HCT116 (cell line): Measurements from ENCODE around the gene EML1. TPM values are rescaled to one million over a fixed set of nuclear protein-coding genes. Genes with fewer than 3 reads are reported as not detected.

Experiments used
- ATAC-seq: fragments of 200-7000 bp; cut with Tn5 transposase; 2 replicates; pipeline ENCODE4 v1.9.1; 2020; ENCODE audit warnings: mild to moderate bottlenecking, moderate library complexity
- BruUV-seq: library from RNA; stranded (reverse); fragments of 400-500 nt; replicated peaks from 2 replicates; lab custom pipeline; 2021; lab: Mats Ljungman, UMichigan
- CTCF ChIA-PET: fragments of 300-600 bp; sonication (Branson Sonifier 250); formaldehyde crosslinking; loops from one replicate; lab custom pipeline; 2021; ENCODE audit warnings: antibody characterized with exemption; lab: Charles Lee
- POLR2A ChIA-PET: fragments of 300-600, 350-600 bp; sonication (Branson Sonifier 250); formaldehyde crosslinking; loops from one replicate; lab custom pipeline; 2021; ENCODE audit warnings: antibody characterized with exemption; lab: Charles Lee
- RAD21 ChIA-PET, 2 experiments: fragments of 300-600 bp; sonication (Branson Sonifier 250); formaldehyde crosslinking; loops; one replicate each; lab custom pipeline; 2023; ENCODE audit warnings: low total read pairs in 2 of 2; ENCODE audit not compliant: uncharacterized antibody in 2 of 2, unreplicated experiment in 2 of 2, low non-redundant PET in 1 of 2; lab: Charles Lee
- DNase-seq: peaks from one replicate; pipeline ENCODE4 v3.0.0-alpha.2; 2010; ENCODE audit warnings: low read depth, low spot score
- H2AFZ ChIP-seq: fragments of 200-600 bp; shearing (Covaris generic), sonication (generic); 2 replicates; pipeline ENCODE4 v1.6.1; 2017; ENCODE audit warnings: low read depth, mixed run types, mixed read lengths, antibody characterized with exemption, low read length; ENCODE audit not compliant: poor library complexity, severe bottlenecking
- H3K27ac ChIP-seq: 2 replicates; pipeline ENCODE4 v1.5.1; 2012; ENCODE audit warnings: low read depth, low read length
- H3K27me3 ChIP-seq: fragments of 200-600 bp; sonication (generic); 2 replicates; pipeline ENCODE4 v1.6.1; 2016; ENCODE audit warnings: mixed run types, low read length, mixed read lengths; ENCODE audit not compliant: insufficient read depth
- H3K36me3 ChIP-seq, 2 experiments: fragments of 200-500 bp in 1 of 2; fragments of 200-600 bp in 1 of 2; sonication (Bioruptor generic) in 1 of 2; sonication (generic) in 1 of 2; 2 replicates each; pipeline versions ENCODE4 v1.5.1 to v1.6.1; 2014 to 2016; ENCODE audit warnings: low read length in 2 of 2, inconsistent platforms in 1 of 2, mixed read lengths in 1 of 2, mixed run types in 1 of 2; ENCODE audit not compliant: insufficient read depth in 2 of 2, control insufficient read depth in 1 of 2
- H3K4me1 ChIP-seq, 2 experiments: fragments of 200-600 bp in 1 of 2; sonication (generic) in 1 of 2; 2 replicates each; pipeline versions ENCODE4 v1.5.1 to v1.6.1; 2012 to 2017; ENCODE audit warnings: low read length in 2 of 2, inconsistent platforms in 1 of 2, mild to moderate bottlenecking in 1 of 2, mixed read lengths in 1 of 2, mixed run types in 1 of 2, moderate library complexity in 1 of 2; ENCODE audit not compliant: insufficient read depth in 2 of 2, control insufficient read depth in 1 of 2
- H3K4me2 ChIP-seq: fragments of 200-600 bp; sonication (generic); 2 replicates; pipeline ENCODE4 v1.6.1; 2017; ENCODE audit warnings: mixed run types, low read length, mixed read lengths
- H3K4me3 ChIP-seq, 2 experiments: fragments of 200-600 bp in 1 of 2; sonication (generic) in 1 of 2; replicated peaks in 1 of 2; 2 replicates each; pipeline ENCODE4 v1.5.1; 2011 to 2016; ENCODE audit warnings: low read length in 2 of 2, control low read depth in 1 of 2, low read depth in 1 of 2, mild to moderate bottlenecking in 1 of 2, mixed read lengths in 1 of 2, mixed run types in 1 of 2
- H3K79me2 ChIP-seq: fragments of 200-600 bp; sonication (generic); 2 replicates; pipeline ENCODE4 v1.6.1; 2017; ENCODE audit warnings: mild to moderate bottlenecking, mixed run types, low read length, moderate library complexity, mixed read lengths; ENCODE audit not compliant: insufficient read depth
- H3K9ac ChIP-seq: fragments of 200-600 bp; sonication (generic); 2 replicates; pipeline ENCODE4 v1.6.1; 2016; ENCODE audit warnings: low read length, mixed read lengths
- H3K9me2 ChIP-seq: fragments of 200-600 bp; sonication (generic), shearing (Covaris generic); 2 replicates; pipeline ENCODE4 v1.6.1; 2017; ENCODE audit warnings: mixed run types, mild to moderate bottlenecking, moderate library complexity; ENCODE audit not compliant: insufficient read depth
- H3K9me3 ChIP-seq, 2 experiments: fragments of 200-500 bp in 1 of 2; fragments of 200-600 bp in 1 of 2; sonication (Bioruptor generic) in 1 of 2; sonication (generic) in 1 of 2; 2 replicates each; pipeline ENCODE4 v1.6.1; 2014 to 2017; ENCODE audit warnings: low read length in 2 of 2, mixed read lengths in 2 of 2, inconsistent platforms in 1 of 2, low read depth in 1 of 2, mild to moderate bottlenecking in 1 of 2, mixed run types in 1 of 2, moderate library complexity in 1 of 2; ENCODE audit not compliant: control insufficient read depth in 1 of 2, insufficient read depth in 1 of 2
- H4K20me1 ChIP-seq: fragments of 200-600 bp; sonication (generic), shearing (Covaris generic); 2 replicates; pipeline ENCODE4 v1.6.1; 2017; ENCODE audit warnings: mixed run types, mild to moderate bottlenecking, moderate library complexity; ENCODE audit not compliant: insufficient read depth
- CBX3 ChIP-seq: IDR thresholded peaks from 2 replicates; pipeline ENCODE4 v1.6.1; 2012; ENCODE audit warnings: low read depth
- CTCF ChIP-seq, 3 experiments: fragments of 200-600 bp in 1 of 3; sonication (generic) in 1 of 3; IDR thresholded peaks in 2 of 3; conservative IDR thresholded peaks in 1 of 3; 2 replicates each; pipeline ENCODE4 v1.5.1; 2012 to 2017; ENCODE audit warnings: low read depth in 2 of 3, low read length in 2 of 3, antibody characterized with exemption in 1 of 3, borderline replicate concordance in 1 of 3, control low read depth in 1 of 3, mild to moderate bottlenecking in 1 of 3, mixed read lengths in 1 of 3, mixed run types in 1 of 3, moderate library complexity in 1 of 3; ENCODE audit not compliant: insufficient read depth in 1 of 3
- EGR1 ChIP-seq: IDR thresholded peaks from 2 replicates; pipeline ENCODE4 v1.6.1; 2012; ENCODE audit warnings: low read depth
- ELF1 ChIP-seq: IDR thresholded peaks from 2 replicates; pipeline ENCODE4 v1.6.1; 2012; ENCODE audit warnings: low read depth, borderline replicate concordance
- EZH2phosphoT487 ChIP-seq: fragments of 200-600 bp; IDR thresholded peaks from 2 replicates; pipeline ENCODE4 v1.6.1; 2018; ENCODE audit warnings: antibody characterized with exemption, borderline replicate concordance
- FOSL1 ChIP-seq: IDR thresholded peaks from 2 replicates; pipeline ENCODE4 v1.6.1; 2012; ENCODE audit warnings: low read depth
- POLR2AphosphoS5 ChIP-seq: IDR thresholded peaks from 2 replicates; pipeline ENCODE4 v1.6.1; 2011; ENCODE audit warnings: mild to moderate bottlenecking, low read depth, low read length, moderate library complexity
- RAD21 ChIP-seq: IDR thresholded peaks from 2 replicates; pipeline ENCODE4 v1.6.1; 2012; ENCODE audit warnings: low read depth, mild to moderate bottlenecking
- SIN3A ChIP-seq: IDR thresholded peaks from 2 replicates; pipeline ENCODE4 v1.6.1; 2012; ENCODE audit warnings: low read depth
- SP1 ChIP-seq: IDR thresholded peaks from 2 replicates; pipeline ENCODE4 v1.6.1; 2012; ENCODE audit warnings: low read depth
- SRF ChIP-seq: IDR thresholded peaks from 2 replicates; pipeline ENCODE4 v1.6.1; 2012; ENCODE audit warnings: low read depth
- TCF7L2 ChIP-seq: IDR thresholded peaks from 2 replicates; pipeline ENCODE4 v1.7.0; 2011; ENCODE audit warnings: borderline replicate concordance, inconsistent platforms; ENCODE audit not compliant: insufficient read depth, insufficient read length; ENCODE audit errors: extremely low read depth
- YY1 ChIP-seq: IDR thresholded peaks from 2 replicates; pipeline ENCODE4 v1.6.1; 2011; ENCODE audit warnings: low read length, low read depth, moderate library complexity, mild to moderate bottlenecking; ENCODE audit not compliant: insufficient replicate concordance; ENCODE audit errors: extremely low read depth
- ZFX ChIP-seq: fragments of 450-650 bp; IDR thresholded peaks from 2 replicates; pipeline ENCODE4 v1.6.1; 2017
- ZNF274 ChIP-seq: fragments of 200-500 bp; sonication (Bioruptor generic); IDR thresholded peaks from 2 replicates; pipeline ENCODE4 v1.6.1; 2014; ENCODE audit warnings: mild to moderate bottlenecking, low read depth, low read length, inconsistent platforms
- intact Hi-C: fragments of 100-400 bp; cut with micrococcal nuclease; formaldehyde crosslinking; loops from 2 replicates; pipeline ENCODE4 v1.10.0; 2022
- total RNA-seq: library from RNA; stranded (reverse); gene quantifications from one replicate; pipeline ENCODE4 v1.2.1, GENCODE V29; 2021; ENCODE audit not compliant: unreplicated experiment
- TF ChIP-seq, protein P1 (sequence below): IDR thresholded peaks from 2 replicates; pipeline ENCODE4 v1.6.1; 2012
- TF ChIP-seq, protein P2 (sequence below): IDR thresholded peaks from 2 replicates; pipeline ENCODE4 v1.6.1; 2012; ENCODE audit warnings: low read depth

The EML1 gene
- total RNA-seq, 1 experiment from 2014 or later = 7.4 TPM

GRCh38 chr14:99860219-99860618, 67.0 kb downstream of the EML1 start:
- H3K79me2 ChIP-seq = no peaks in the 10 kb centered on the region
- no TSS peak for BruUV-seq
- no peak for DNase-seq
- H3K4me1 ChIP-seq = no peaks in the 10 kb centered on the region
- H3K4me2 ChIP-seq = no peak overlapping the region
- H2AFZ ChIP-seq = no peak overlapping the region
- POLR2A ChIA-PET = no interaction called here
- H4K20me1 ChIP-seq = no peaks in the 10 kb centered on the region
- no peak overlapping the region for H3K9ac ChIP-seq
- intact Hi-C loops = no loop called here
- no peaks in the 10 kb centered on the region for H3K9me2 ChIP-seq
- no peak overlapping the region for H3K4me3 ChIP-seq
- ATAC-seq = no peak
- RAD21 ChIA-PET = no interaction called here
- no peak overlapping the region for H3K27ac ChIP-seq
- no peaks in the 10 kb centered on the region for H3K9me3 ChIP-seq
- no peaks in the 10 kb centered on the region for H3K27me3 ChIP-seq
- CTCF ChIA-PET = no interaction called here
- TF ChIP-seq EGR1 (no peak), SIN3A (no peak), EZH2phosphoT487 (no peak), ZNF274 (no peak)
- TF ChIP-seq, all 23 proteins: peak for 0
- no peaks in the 10 kb centered on the region for H3K36me3 ChIP-seq

DNA sequence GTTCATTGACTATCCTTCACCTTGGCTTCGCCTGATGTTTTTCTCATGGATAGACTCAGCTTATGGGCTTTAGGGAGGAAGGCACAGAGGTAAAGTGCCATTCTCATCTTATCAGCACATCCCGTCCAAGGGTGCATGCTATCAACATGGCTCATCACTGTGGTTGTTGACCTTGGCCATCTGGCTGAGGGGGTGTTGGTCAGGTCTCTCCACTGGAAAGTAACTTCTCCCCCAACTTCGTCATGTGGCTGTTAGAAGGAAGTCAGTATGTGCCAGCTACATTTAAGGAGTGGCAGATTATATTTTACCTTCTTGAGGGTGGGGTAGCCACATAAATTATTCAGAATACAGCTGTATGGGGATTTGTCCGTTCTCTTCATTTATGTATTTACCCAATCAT, 68.9 kb downstream of the EML1 start:
- Histone ChIP-seq H3K27ac (no peak overlapping the region), H3K4me3 (no peak overlapping the region), H2AFZ (no peak overlapping the region), H3K27me3 (no peaks in the 10 kb centered on the region), H3K4me1 (no peaks in the 10 kb centered on the region), H3K9me2 (no peaks in the 10 kb centered on the region), H3K9ac (no peak overlapping the region), H4K20me1 (no peaks in the 10 kb centered on the region), H3K79me2 (no peaks in the 10 kb centered on the region), H3K9me3 (no peaks in the 10 kb centered on the region), H3K36me3 (no peaks in the 10 kb centered on the region), H3K4me2 (no peak overlapping the region)
- ATAC-seq (no peak), DNase-seq (no peak)
- BruUV-seq = no TSS peak
- ChIA-PET POLR2A (no interaction called here), RAD21 (no interaction called here), CTCF (no interaction called here)
- intact Hi-C loops = no loop called here
- no peak for TF ChIP-seq ZNF274
- TF ChIP-seq CBX3 = no peak
- TF ChIP-seq SP1 = no peak
- TF ChIP-seq YY1 = no peak
- TF ChIP-seq POLR2AphosphoS5 = no peak
- TF ChIP-seq, protein P1, sequence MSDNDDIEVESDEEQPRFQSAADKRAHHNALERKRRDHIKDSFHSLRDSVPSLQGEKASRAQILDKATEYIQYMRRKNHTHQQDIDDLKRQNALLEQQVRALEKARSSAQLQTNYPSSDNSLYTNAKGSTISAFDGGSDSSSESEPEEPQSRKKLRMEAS = no peak
- TF ChIP-seq, protein P2, sequence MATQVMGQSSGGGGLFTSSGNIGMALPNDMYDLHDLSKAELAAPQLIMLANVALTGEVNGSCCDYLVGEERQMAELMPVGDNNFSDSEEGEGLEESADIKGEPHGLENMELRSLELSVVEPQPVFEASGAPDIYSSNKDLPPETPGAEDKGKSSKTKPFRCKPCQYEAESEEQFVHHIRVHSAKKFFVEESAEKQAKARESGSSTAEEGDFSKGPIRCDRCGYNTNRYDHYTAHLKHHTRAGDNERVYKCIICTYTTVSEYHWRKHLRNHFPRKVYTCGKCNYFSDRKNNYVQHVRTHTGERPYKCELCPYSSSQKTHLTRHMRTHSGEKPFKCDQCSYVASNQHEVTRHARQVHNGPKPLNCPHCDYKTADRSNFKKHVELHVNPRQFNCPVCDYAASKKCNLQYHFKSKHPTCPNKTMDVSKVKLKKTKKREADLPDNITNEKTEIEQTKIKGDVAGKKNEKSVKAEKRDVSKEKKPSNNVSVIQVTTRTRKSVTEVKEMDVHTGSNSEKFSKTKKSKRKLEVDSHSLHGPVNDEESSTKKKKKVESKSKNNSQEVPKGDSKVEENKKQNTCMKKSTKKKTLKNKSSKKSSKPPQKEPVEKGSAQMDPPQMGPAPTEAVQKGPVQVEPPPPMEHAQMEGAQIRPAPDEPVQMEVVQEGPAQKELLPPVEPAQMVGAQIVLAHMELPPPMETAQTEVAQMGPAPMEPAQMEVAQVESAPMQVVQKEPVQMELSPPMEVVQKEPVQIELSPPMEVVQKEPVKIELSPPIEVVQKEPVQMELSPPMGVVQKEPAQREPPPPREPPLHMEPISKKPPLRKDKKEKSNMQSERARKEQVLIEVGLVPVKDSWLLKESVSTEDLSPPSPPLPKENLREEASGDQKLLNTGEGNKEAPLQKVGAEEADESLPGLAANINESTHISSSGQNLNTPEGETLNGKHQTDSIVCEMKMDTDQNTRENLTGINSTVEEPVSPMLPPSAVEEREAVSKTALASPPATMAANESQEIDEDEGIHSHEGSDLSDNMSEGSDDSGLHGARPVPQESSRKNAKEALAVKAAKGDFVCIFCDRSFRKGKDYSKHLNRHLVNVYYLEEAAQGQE = no peak
- TF ChIP-seq CTCF (IDR thresholded peaks at IDR 0.05 in 2 of 3, conservative IDR thresholded peaks at IDR 0.05 in 1 of 3; ENCODE audit: borderline replicate concordance in 1 of 3, insufficient read depth in 1 of 3, low read depth in 2 of 3, low read length in 2 of 3) = no peak
- TF ChIP-seq SRF = no peak
- TF ChIP-seq RAD21 = no peak
- no peak for TF ChIP-seq ZFX
- TF ChIP-seq ELF1 = no peak
- TF ChIP-seq FOSL1 = no peak
- TF ChIP-seq TCF7L2 = no peak
- TF ChIP-seq EGR1 = no peak
